ENCODE data around the gene MRPL42.

DNA sequence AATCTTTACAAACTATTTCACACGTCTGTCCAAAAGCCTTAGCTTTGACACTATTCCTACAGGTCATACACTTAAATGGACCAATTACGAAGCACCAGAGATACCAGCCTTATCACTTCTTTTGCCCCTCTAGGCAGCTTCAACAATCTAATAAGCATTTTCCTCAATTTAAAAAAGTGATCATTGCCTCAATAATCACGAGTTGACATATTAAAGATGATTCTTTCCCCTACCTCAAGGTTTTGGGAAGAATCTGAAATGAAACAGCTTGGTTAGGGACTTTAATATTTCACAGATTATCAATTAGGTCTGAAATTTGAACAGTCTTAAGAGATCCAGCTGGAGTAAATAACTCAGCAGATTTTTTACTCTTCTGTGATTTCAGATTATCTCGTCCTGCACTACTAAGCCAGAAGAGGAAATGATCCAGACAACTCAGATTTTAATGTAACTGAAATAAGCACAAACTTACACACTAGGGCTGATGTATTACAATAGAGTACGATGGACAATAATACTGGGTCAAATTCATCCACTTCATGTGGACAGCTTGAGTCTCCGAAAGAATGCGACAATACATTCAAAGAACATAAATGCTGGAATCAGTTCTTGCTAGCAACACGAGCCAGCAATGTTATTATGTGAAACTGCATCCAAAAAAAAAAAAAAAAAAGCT is 41.4 kb upstream of the MRPL42 start:
- TF ChIP-seq POLR2A (IDR thresholded peaks at IDR 0.05): no peak
- TF ChIP-seq, protein P1, sequence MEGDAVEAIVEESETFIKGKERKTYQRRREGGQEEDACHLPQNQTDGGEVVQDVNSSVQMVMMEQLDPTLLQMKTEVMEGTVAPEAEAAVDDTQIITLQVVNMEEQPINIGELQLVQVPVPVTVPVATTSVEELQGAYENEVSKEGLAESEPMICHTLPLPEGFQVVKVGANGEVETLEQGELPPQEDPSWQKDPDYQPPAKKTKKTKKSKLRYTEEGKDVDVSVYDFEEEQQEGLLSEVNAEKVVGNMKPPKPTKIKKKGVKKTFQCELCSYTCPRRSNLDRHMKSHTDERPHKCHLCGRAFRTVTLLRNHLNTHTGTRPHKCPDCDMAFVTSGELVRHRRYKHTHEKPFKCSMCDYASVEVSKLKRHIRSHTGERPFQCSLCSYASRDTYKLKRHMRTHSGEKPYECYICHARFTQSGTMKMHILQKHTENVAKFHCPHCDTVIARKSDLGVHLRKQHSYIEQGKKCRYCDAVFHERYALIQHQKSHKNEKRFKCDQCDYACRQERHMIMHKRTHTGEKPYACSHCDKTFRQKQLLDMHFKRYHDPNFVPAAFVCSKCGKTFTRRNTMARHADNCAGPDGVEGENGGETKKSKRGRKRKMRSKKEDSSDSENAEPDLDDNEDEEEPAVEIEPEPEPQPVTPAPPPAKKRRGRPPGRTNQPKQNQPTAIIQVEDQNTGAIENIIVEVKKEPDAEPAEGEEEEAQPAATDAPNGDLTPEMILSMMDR (IDR thresholded peaks at IDR 0.05): no peak
